Peyer's patch (tissue), 4 donors: ENCODE measurements around the gene RING1. TPM values are rescaled to one million over a fixed set of nuclear protein-coding genes. Genes with fewer than 3 reads are reported as not detected.

ENCODE experiments used
- DNase-seq, 3 donors: peaks; one replicate each; pipeline ENCODE4 v3.0.0-alpha.2; 2017 to 2019
- H3K27ac ChIP-seq, 4 donors: fragments of 200-600 bp; sonication (generic); one replicate each; pipeline ENCODE4 v1.5.1; 2016 to 2019
- H3K27me3 ChIP-seq, 2 donors: fragments of 200-600 bp; sonication (generic); one replicate each; pipeline ENCODE4 v1.5.1; 2019
- H3K36me3 ChIP-seq, 3 donors: fragments of 200-600 bp; sonication (generic); one replicate each; pipeline ENCODE4 v1.5.1; 2016 to 2019
- H3K4me1 ChIP-seq, 4 donors: fragments of 200-600 bp; sonication (generic); one replicate each; pipeline ENCODE4 v1.5.1; 2016 to 2019
- H3K4me3 ChIP-seq, 4 donors: fragments of 200-600 bp; sonication (generic); 1 replicate in 3 of 4; 2 replicates in 1 of 4; pipeline ENCODE4 v1.5.1; 2016 to 2019; ENCODE audit warnings: mild to moderate bottlenecking in 1 of 4
- H3K9me3 ChIP-seq, 4 donors: fragments of 200-600 bp; sonication (generic); one replicate each; pipeline ENCODE4 v1.5.1; 2016 to 2019; ENCODE audit warnings: mild to moderate bottlenecking in 1 of 4
- CTCF ChIP-seq, 6 experiments: fragments of 450-650 bp in 4 of 6; fragments of 200-600 bp in 2 of 6; sonication (generic) in 1 of 6; IDR thresholded peaks; one replicate each; pipeline ENCODE4 v1.5.1; 2017 to 2019; ENCODE audit warnings: antibody characterized with exemption in 6 of 6, mild to moderate bottlenecking in 3 of 6, moderate library complexity in 1 of 6
- POLR2A ChIP-seq, 2 donors: fragments of 450-650 bp; IDR thresholded peaks; one replicate each; pipeline ENCODE4 v1.5.1; 2017; ENCODE audit warnings: antibody characterized with exemption in 2 of 2, mild to moderate bottlenecking in 2 of 2, moderate library complexity in 2 of 2
- total RNA-seq, 4 donors: library from RNA; depleted of rRNA; stranded (reverse); fragments of >200 nt; gene quantifications; one replicate each; pipeline ENCODE4 v1.1.0, GENCODE V29; 2016

Gene RING1
- total RNA-seq, 4 donors from 2014 or later: 18.2 to 38.0 (median 20.7) TPM

DNA sequence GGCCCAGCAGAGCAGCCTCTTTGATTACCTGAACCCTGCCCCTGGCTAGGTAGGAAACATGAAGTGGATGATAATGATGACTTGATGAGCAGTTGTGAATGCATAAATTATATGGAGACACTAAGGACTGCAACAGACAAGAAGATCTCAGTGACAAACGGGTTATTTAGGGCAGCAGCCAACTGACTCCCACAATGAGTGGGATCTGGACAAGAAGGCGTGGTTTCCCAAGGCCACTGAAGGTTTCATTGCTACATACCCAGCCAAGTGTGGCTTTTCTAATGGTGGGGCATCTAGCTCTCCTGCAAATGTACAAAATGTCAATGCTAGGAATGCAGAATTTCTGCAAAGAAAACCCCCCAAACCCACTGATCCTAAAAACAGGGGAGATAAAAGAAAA, 29.4 kb downstream of the RING1 start:
- DNase-seq: no peak
- TF ChIP-seq CTCF (IDR thresholded peaks at IDR 0.05) (no peak), POLR2A (IDR thresholded peaks at IDR 0.05) (no peak)
- no peaks in the 10 kb centered on the region for H3K27me3 ChIP-seq
- no peak overlapping the region for H3K27ac ChIP-seq
- H3K36me3 ChIP-seq: no peaks in the 10 kb centered on the region
- H3K4me1 ChIP-seq: no peaks in the 10 kb centered on the region
- no peaks in the 10 kb centered on the region for H3K9me3 ChIP-seq
- no peak overlapping the region for H3K4me3 ChIP-seq

GRCh38 chr6:33241968-33242367, 33.7 kb downstream of the RING1 start:
- no peaks in the 10 kb centered on the region for H3K27me3 ChIP-seq
- DNase-seq: no peak
- no peaks in the 10 kb centered on the region for H3K9me3 ChIP-seq
- no peaks in the 10 kb centered on the region for H3K36me3 ChIP-seq
- H3K4me3 ChIP-seq: no peak overlapping the region
- H3K4me1 ChIP-seq: no peaks in the 10 kb centered on the region
- TF ChIP-seq CTCF (IDR thresholded peaks at IDR 0.05) (no peak), POLR2A (IDR thresholded peaks at IDR 0.05) (no peak)
- H3K27ac ChIP-seq: no peak overlapping the region

GRCh38 chr6:33243476-33243875, 35.2 kb downstream of the RING1 start:
- Histone ChIP-seq H3K4me3 (no peak overlapping the region), H3K27me3 (no peaks in the 10 kb centered on the region), H3K9me3 (no peaks in the 10 kb centered on the region), H3K27ac (no peak overlapping the region), H3K36me3 (no peaks in the 10 kb centered on the region), H3K4me1 (peaks cover 0 to under 1% (median under 1%) of the 10 kb centered on the region in 4 donors)
- no peak for TF ChIP-seq CTCF (IDR thresholded peaks at IDR 0.05)
- no peak for TF ChIP-seq POLR2A (IDR thresholded peaks at IDR 0.05)
- peak in 1 of 3 donors; percentile 0 for DNase-seq

GRCh38 chr6:33247977-33248642, 39.8 kb downstream of the RING1 start:
- DNase-seq: peak; percentile 92 to 97 (median 95)
- Histone ChIP-seq H3K27me3 (no peaks in the 10 kb centered on the region), H3K27ac (peak overlapping the region; percentile 88 to 93 (median 91)), H3K4me1 (peaks cover 0 to 19% (median 5%) of the 10 kb centered on the region in 4 donors), H3K4me3 (peak overlapping the region; percentile 43 to 60 (median 56)), H3K9me3 (no peaks in the 10 kb centered on the region), H3K36me3 (no peaks in the 10 kb centered on the region)
- TF ChIP-seq CTCF (IDR thresholded peaks at IDR 0.05): peak; percentile 90 to 97 (median 95)
- TF ChIP-seq POLR2A (IDR thresholded peaks at IDR 0.05): no peak

GRCh38 chr6:33248643-33248931, 40.3 kb downstream of the RING1 start:
- Histone ChIP-seq H3K9me3 (no peaks in the 10 kb centered on the region), H3K4me3 (peak overlapping the region; percentile 43 to 60 (median 56)), H3K27me3 (no peaks in the 10 kb centered on the region), H3K36me3 (no peaks in the 10 kb centered on the region), H3K27ac (peak overlapping the region; percentile 88 to 93 (median 91)), H3K4me1 (peaks cover 0 to 19% (median 5%) of the 10 kb centered on the region in 4 donors)
- no peak for DNase-seq
- TF ChIP-seq POLR2A (IDR thresholded peaks at IDR 0.05): no peak
- TF ChIP-seq CTCF (IDR thresholded peaks at IDR 0.05): no peak
